Testis (tissue), 3 donors: Measurements from ENCODE around the gene MRPL51. TPM values are rescaled to one million over a fixed set of nuclear protein-coding genes. Genes with fewer than 3 reads are reported as not detected.

Experiments used
- DNase-seq: peaks from one replicate; pipeline ENCODE4 v3.0.0-alpha.2; 2019
- H3K27ac ChIP-seq, 2 donors: fragments of 200-600 bp; sonication (generic); one replicate each; pipeline ENCODE4 v1.5.1; 2019
- H3K27me3 ChIP-seq: fragments of 200-600 bp; sonication (generic); one replicate; pipeline ENCODE4 v1.5.1; 2019
- H3K36me3 ChIP-seq: fragments of 200-600 bp; sonication (generic); one replicate; pipeline ENCODE4 v1.5.1; 2017; ENCODE audit warnings: low read depth; ENCODE audit errors: missing control alignments
- H3K4me1 ChIP-seq: fragments of 200-600 bp; sonication (generic); one replicate; pipeline ENCODE4 v1.5.1; 2019
- H3K4me3 ChIP-seq, 2 donors: fragments of 200-600 bp; sonication (generic); one replicate each; pipeline ENCODE4 v1.5.1; 2017 to 2019
- H3K9me3 ChIP-seq: fragments of 200-600 bp; sonication (generic); one replicate; pipeline ENCODE4 v1.5.1; 2017
- CTCF ChIP-seq, 3 experiments: fragments of 450-650 bp in 2 of 3; fragments of 200-600 bp in 1 of 3; sonication (generic) in 1 of 3; IDR thresholded peaks; one replicate each; pipeline ENCODE4 v1.5.1; 2016 to 2019; ENCODE audit warnings: antibody characterized with exemption in 3 of 3, mild to moderate bottlenecking in 2 of 3, moderate library complexity in 1 of 3
- POLR2A ChIP-seq: fragments of 450-650 bp; IDR thresholded peaks from one replicate; pipeline ENCODE4 v1.6.1; 2017; ENCODE audit warnings: antibody characterized with exemption, mild to moderate bottlenecking, moderate library complexity
- WGBS, 2 donors: methylation state at CpG; one replicate each; pipeline ENCODE4 v1.1.5; 2018; 5-methylcytosine and 5-hydroxymethylcytosine counted together
- intact Hi-C: fragments of 100-400 bp; cut with DNase I; formaldehyde crosslinking; loops from one replicate; pipeline ENCODE4 v1.15.1; 2023; ENCODE audit warnings: low total_unique reads
- polyA plus RNA-seq: library from polyadenylated mRNA; stranded (reverse); fragments of 350-450 nt; fragmentation: Illumina TruSeq; extraction: RNeasy Lipid Tissue Mini Kit (QIAGEN cat#74804); gene quantifications from one replicate; pipeline ENCODE4 v1.2.3, GENCODE V29; 2014; ENCODE audit warnings: low read depth, low replicate concordance; ENCODE audit not compliant: insufficient read depth
- total RNA-seq, 2 donors: library from RNA; depleted of rRNA; stranded (reverse); fragments of >200 nt; gene quantifications; one replicate each; pipeline ENCODE4 v1.2.3, GENCODE V29; 2016

The MRPL51 gene
- total and polyA plus RNA-seq, 3 donors from 2014 or later, result 106 to 343 (median 135) TPM

GRCh38 chr12:6530576-6531260 is 37.7 kb upstream of the MRPL51 start:
- no peak for DNase-seq
- no peaks in the 10 kb centered on the region for H3K27me3 ChIP-seq
- intact Hi-C loops, result no loop called here
- WGBS, 2 donors, result 92 to 93% methylated on average over 18 of the region's 18 CpGs
- H3K9me3 ChIP-seq, result no peaks in the 10 kb centered on the region
- no peak for TF ChIP-seq POLR2A
- no peak for TF ChIP-seq CTCF (IDR thresholded peaks at IDR 0.05)
- no peak overlapping the region for H3K4me3 ChIP-seq
- H3K27ac ChIP-seq, result no peak overlapping the region
- peaks cover 23% of the 10 kb centered on the region for H3K4me1 ChIP-seq
- H3K36me3 ChIP-seq, result peaks cover 5% of the 10 kb centered on the region

GRCh38 chr12:6529291-6529737 is 36.3 kb upstream of the MRPL51 start:
- Histone ChIP-seq H3K9me3 (no peaks in the 10 kb centered on the region), H3K4me3 (no peak overlapping the region), H3K27ac (no peak overlapping the region), H3K36me3 (peaks cover 5% of the 10 kb centered on the region), H3K27me3 (no peaks in the 10 kb centered on the region), H3K4me1 (peaks cover 18% of the 10 kb centered on the region)
- intact Hi-C loops, result no loop called here
- DNase-seq, result no peak
- 79 to 86% methylated on average over 9 of the region's 9 CpGs for WGBS, 2 donors
- TF ChIP-seq CTCF (IDR thresholded peaks at IDR 0.05) (no peak), POLR2A (no peak)

- no peaks in the 10 kb centered on the region for H3K27me3 ChIP-seq
- no peak overlapping the region for H3K4me3 ChIP-seq
- peaks cover 5% of the 10 kb centered on the region for H3K36me3 ChIP-seq
- no peak for DNase-seq
- TF ChIP-seq POLR2A (no peak), CTCF (IDR thresholded peaks at IDR 0.05) (no peak)
- H3K27ac ChIP-seq, result no peak overlapping the region
- intact Hi-C loops, result no loop called here
- whole genome bisulfite sequencing, 2 donors, result 86 to 89% methylated on average over 17 of the region's 17 CpGs
- H3K4me1 ChIP-seq, result peaks cover 18% of the 10 kb centered on the region
- H3K9me3 ChIP-seq, result no peaks in the 10 kb centered on the region
Observed at GRCh38 chr12:6528539-6529235, 35.6 kb upstream of the MRPL51 start.

GRCh38 chr12:6527711-6528110 is 34.6 kb upstream of the MRPL51 start:
- intact Hi-C loops, result no loop called here
- no peak overlapping the region for H3K4me3 ChIP-seq
- WGBS, 2 donors, result 85 to 92% methylated on average over 4 of the region's 4 CpGs
- no peak overlapping the region for H3K27ac ChIP-seq
- no peaks in the 10 kb centered on the region for H3K27me3 ChIP-seq
- TF ChIP-seq POLR2A (no peak), CTCF (IDR thresholded peaks at IDR 0.05) (no peak)
- DNase-seq, result no peak
- no peaks in the 10 kb centered on the region for H3K9me3 ChIP-seq
- H3K4me1 ChIP-seq, result peaks cover 10% of the 10 kb centered on the region
- H3K36me3 ChIP-seq, result peaks cover 5% of the 10 kb centered on the region
